SJCRH30 (cell line): ENCODE measurements around the gene DYRK1A. TPM values are rescaled to one million over a fixed set of nuclear protein-coding genes. Genes with fewer than 3 reads are reported as not detected.
"Not testable (repeated sequence)": the region's sequence is repeated elsewhere in the genome, so short reads cannot be mapped to it uniquely, and the experiment has no call there.

ENCODE experiments used
- DNase-seq, 2 experiments: peaks; one replicate each; pipeline ENCODE4 v3.0.0-alpha.2; 2015 to 2020
- H3K27ac ChIP-seq: fragments of 250-450 bp; sonication (Bioruptor Pico); 2 replicates; pipeline ENCODE4 v1.5.1; 2020; ENCODE audit warnings: mild to moderate bottlenecking, moderate library complexity
- H3K27me3 ChIP-seq: fragments of 250-450 bp; sonication (Bioruptor Pico); 2 replicates; pipeline ENCODE4 v1.5.1; 2020; ENCODE audit warnings: mild to moderate bottlenecking, moderate library complexity
- H3K36me3 ChIP-seq: fragments of 250-450 bp; sonication (Bioruptor Pico); 2 replicates; pipeline ENCODE4 v1.5.1; 2020; ENCODE audit warnings: mild to moderate bottlenecking, moderate library complexity
- H3K4me1 ChIP-seq: fragments of 250-450 bp; sonication (Bioruptor Pico); 2 replicates; pipeline ENCODE4 v1.5.1; 2020; ENCODE audit warnings: mild to moderate bottlenecking, moderate library complexity
- H3K4me3 ChIP-seq: fragments of 250-450 bp; sonication (Bioruptor Pico); 2 replicates; pipeline ENCODE4 v1.5.1; 2020; ENCODE audit warnings: mild to moderate bottlenecking, moderate library complexity
- H3K9me3 ChIP-seq: fragments of 250-450 bp; sonication (Bioruptor Pico); replicated peaks from 2 replicates; pipeline ENCODE4 v1.5.1; 2020; ENCODE audit warnings: mild to moderate bottlenecking, moderate library complexity
- total RNA-seq: library from RNA; depleted of rRNA; stranded (reverse); fragments of >200 nt; shearing (Covaris generic); gene quantifications from 2 replicates; pipeline ENCODE4 v1.2.3, GENCODE V29; 2014; rRNA removed

Gene DYRK1A
- 59.8 and 67.5 TPM in 2 replicates for total RNA-seq

- Histone ChIP-seq H3K4me3 (peak within 1 kb of the TSS; percentile 96), H3K27ac (peak within 1 kb of the TSS; percentile 99), H3K4me1 (peaks cover 15% of the 10 kb centered on the region), H3K9me3 (no peaks in the 10 kb centered on the region), H3K27me3 (no peaks in the 10 kb centered on the region), H3K36me3 (no peaks in the 10 kb centered on the region)
- DNase-seq = peak; percentile 99
Observed at GRCh38 chr21:37366482-37367316, at the start of gene DYRK1A. TSS of gene DYRK1A (plus strand) at chr21:37366773. CDS start at chr21:37420375, 53,602 bp downstream.

GRCh38 chr21:37319551-37319950, 47.0 kb upstream of the DYRK1A start:
- Histone ChIP-seq H3K27me3 (no peaks in the 10 kb centered on the region), H3K4me3 (no peak overlapping the region), H3K4me1 (peaks cover 4% of the 10 kb centered on the region; the same call in 1 of the 2 replicates), H3K9me3 (peaks cover 18% of the 10 kb centered on the region; the same call in 1 of the 2 replicates), H3K27ac (no peak overlapping the region), H3K36me3 (no peaks in the 10 kb centered on the region)
- no peak for DNase-seq

GRCh38 chr21:37322084-37322483, 44.5 kb upstream of the DYRK1A start:
- Histone ChIP-seq H3K27me3 (no peaks in the 10 kb centered on the region), H3K36me3 (no peaks in the 10 kb centered on the region), H3K27ac (no peak overlapping the region), H3K4me1 (no peaks in the 10 kb centered on the region), H3K4me3 (no peak overlapping the region), H3K9me3 (peaks cover 7% of the 10 kb centered on the region; the same call in 1 of the 2 replicates)
- DNase-seq = no peak

GRCh38 chr21:37324558-37324957, 42.0 kb upstream of the DYRK1A start:
- no peak overlapping the region for H3K27ac ChIP-seq
- H3K4me3 ChIP-seq = no peak overlapping the region
- no peaks in the 10 kb centered on the region for H3K4me1 ChIP-seq
- no peak for DNase-seq
- H3K9me3 ChIP-seq = no peaks in the 10 kb centered on the region
- no peaks in the 10 kb centered on the region for H3K27me3 ChIP-seq
- no peaks in the 10 kb centered on the region for H3K36me3 ChIP-seq

GRCh38 chr21:37328147-37328546, 38.4 kb upstream of the DYRK1A start:
- H3K36me3 ChIP-seq, H3K4me3 ChIP-seq, H3K4me1 ChIP-seq, H3K27me3 ChIP-seq, H3K9me3 ChIP-seq, DNase-seq, H3K27ac ChIP-seq: not testable (repeated sequence)

- no peaks in the 10 kb centered on the region for H3K9me3 ChIP-seq
- no peaks in the 10 kb centered on the region for H3K36me3 ChIP-seq
- no peak for DNase-seq
- H3K27me3 ChIP-seq = no peaks in the 10 kb centered on the region
- H3K4me3 ChIP-seq = no peak overlapping the region
- no peak overlapping the region for H3K27ac ChIP-seq
- no peaks in the 10 kb centered on the region for H3K4me1 ChIP-seq
Observed at GRCh38 chr21:37331411-37331810, 35.2 kb upstream of the DYRK1A start.

GRCh38 chr21:37335053-37335452, 31.5 kb upstream of the DYRK1A start:
- no peaks in the 10 kb centered on the region for H3K27me3 ChIP-seq

GRCh38 chr21:37337179-37337578, 29.4 kb upstream of the DYRK1A start:
- no peak for DNase-seq

More at GRCh38 chr21:37335053-37335452, 31.5 kb upstream of the DYRK1A start:
- no peak for DNase-seq
- H3K4me3 ChIP-seq = no peak overlapping the region
- no peak overlapping the region for H3K27ac ChIP-seq
- peaks cover 19% of the 10 kb centered on the region for H3K4me1 ChIP-seq
- H3K36me3 ChIP-seq = no peaks in the 10 kb centered on the region
- peaks cover 7% of the 10 kb centered on the region; the same call in 1 of the 2 replicates for H3K9me3 ChIP-seq

GRCh38 chr21:37337831-37338230, 28.7 kb upstream of the DYRK1A start:
- peak overlapping the region; percentile 86 for H3K27ac ChIP-seq
- H3K27me3 ChIP-seq = no peaks in the 10 kb centered on the region
- no peak for DNase-seq
- H3K4me1 ChIP-seq = peaks cover 19% of the 10 kb centered on the region
- no peak overlapping the region for H3K4me3 ChIP-seq
- H3K9me3 ChIP-seq = peaks cover 7% of the 10 kb centered on the region; the same call in 1 of the 2 replicates
- H3K36me3 ChIP-seq = no peaks in the 10 kb centered on the region

More at GRCh38 chr21:37337179-37337578, 29.4 kb upstream of the DYRK1A start:
- Histone ChIP-seq H3K4me3 (no peak overlapping the region), H3K9me3 (peaks cover 7% of the 10 kb centered on the region; the same call in 1 of the 2 replicates), H3K36me3 (no peaks in the 10 kb centered on the region), H3K4me1 (peaks cover 19% of the 10 kb centered on the region), H3K27me3 (no peaks in the 10 kb centered on the region), H3K27ac (no peak overlapping the region)

GRCh38 chr21:37338671-37339551, 27.7 kb upstream of the DYRK1A start:
- Histone ChIP-seq H3K4me3 (peak overlapping the region; percentile 22), H3K27me3 (no peaks in the 10 kb centered on the region), H3K4me1 (peaks cover 19% of the 10 kb centered on the region), H3K36me3 (no peaks in the 10 kb centered on the region), H3K27ac (peak overlapping the region; percentile 86), H3K9me3 (peaks cover 7% of the 10 kb centered on the region; the same call in 1 of the 2 replicates)
- peak; percentile 75 to 77 for DNase-seq

- Histone ChIP-seq H3K27me3 (no peaks in the 10 kb centered on the region), H3K9me3 (peaks cover 7% of the 10 kb centered on the region; the same call in 1 of the 2 replicates), H3K27ac (peak overlapping the region; percentile 86), H3K36me3 (no peaks in the 10 kb centered on the region), H3K4me1 (peaks cover 19% of the 10 kb centered on the region), H3K4me3 (peak overlapping the region; percentile 22)
- no peak for DNase-seq
Observed at GRCh38 chr21:37339552-37339939, 27.0 kb upstream of the DYRK1A start.

- Histone ChIP-seq H3K36me3 (no peaks in the 10 kb centered on the region), H3K27ac (no peak overlapping the region), H3K4me3 (no peak overlapping the region), H3K4me1 (peaks cover 19% of the 10 kb centered on the region), H3K27me3 (no peaks in the 10 kb centered on the region), H3K9me3 (peaks cover 7% of the 10 kb centered on the region; the same call in 1 of the 2 replicates)
- DNase-seq = no peak
Observed at GRCh38 chr21:37341254-37341960, 25.2 kb upstream of the DYRK1A start.

GRCh38 chr21:37342046-37342632, 24.4 kb upstream of the DYRK1A start:
- Histone ChIP-seq H3K9me3 (peaks cover 7% of the 10 kb centered on the region; the same call in 1 of the 2 replicates), H3K27ac (no peak overlapping the region), H3K36me3 (no peaks in the 10 kb centered on the region), H3K4me3 (no peak overlapping the region), H3K4me1 (peaks cover 19% of the 10 kb centered on the region), H3K27me3 (no peaks in the 10 kb centered on the region)
- no peak for DNase-seq
